Right forelimb (tissue), 1 donor: ENCODE data around the gene B4GALNT2.
"Not testable (repeated sequence)": the region's sequence is repeated elsewhere in the genome, so short reads cannot be mapped to it uniquely, and the experiment has no call there.

ENCODE experiments used
- DNase-seq: peaks from one replicate; pipeline ENCODE4 v3.0.0-alpha.2; 2018

The B4GALNT2 gene

GRCh38 chr17:49132699-49133364 lies at the start of gene B4GALNT2:
Gene B4GALNT2 (plus strand): TSS chr17:49132769. CDS start chr17:49132793, 24 bp downstream.
- DNase-seq, result no peak

- not testable (repeated sequence) for DNase-seq
These were observed 47.5 kb upstream of the B4GALNT2 start for GRCh38 chr17:49085046-49085445.

GRCh38 chr17:49085565-49086315 lies 46.8 kb upstream of the B4GALNT2 start:
- DNase-seq, result no peak

- DNase-seq, result no peak
These were observed 46.3 kb upstream of the B4GALNT2 start for GRCh38 chr17:49086316-49086605.

- no peak for DNase-seq
These were observed 45.9 kb upstream of the B4GALNT2 start for GRCh38 chr17:49086649-49087048.

- no peak for DNase-seq
These were observed 43.5 kb upstream of the B4GALNT2 start for GRCh38 chr17:49089094-49089493.

- DNase-seq, result no peak
These were observed 41.5 kb upstream of the B4GALNT2 start for GRCh38 chr17:49090878-49091594.

GRCh38 chr17:49093131-49093530 lies 39.4 kb upstream of the B4GALNT2 start:
- DNase-seq, result no peak

- DNase-seq, result no peak
These were observed 32.0 kb upstream of the B4GALNT2 start for GRCh38 chr17:49100601-49101000.

GRCh38 chr17:49101054-49101534 lies 31.5 kb upstream of the B4GALNT2 start:
- no peak for DNase-seq

- not testable (repeated sequence) for DNase-seq
These were observed 29.2 kb upstream of the B4GALNT2 start for GRCh38 chr17:49103360-49103759.

GRCh38 chr17:49104511-49105074 lies 28.0 kb upstream of the B4GALNT2 start:
- DNase-seq, result no peak

GRCh38 chr17:49106321-49107210 lies 26.0 kb upstream of the B4GALNT2 start:
- no peak for DNase-seq

- DNase-seq, result no peak
These were observed 25.4 kb upstream of the B4GALNT2 start for GRCh38 chr17:49107211-49107557.

- DNase-seq, result no peak
These were observed 24.3 kb upstream of the B4GALNT2 start for GRCh38 chr17:49108318-49108717.

- no peak for DNase-seq
These were observed 22.1 kb upstream of the B4GALNT2 start for GRCh38 chr17:49110509-49110908.

- no peak for DNase-seq
These were observed 20.6 kb upstream of the B4GALNT2 start for GRCh38 chr17:49111934-49112333.

GRCh38 chr17:49112936-49113335 lies 19.6 kb upstream of the B4GALNT2 start:
- DNase-seq, result no peak

- DNase-seq, result no peak
These were observed 17.9 kb upstream of the B4GALNT2 start for GRCh38 chr17:49114703-49115102.

- DNase-seq, result no peak
These were observed 14.9 kb upstream of the B4GALNT2 start for GRCh38 chr17:49117587-49118230.

- no peak for DNase-seq
These were observed 12.4 kb upstream of the B4GALNT2 start for GRCh38 chr17:49120166-49120565.

GRCh38 chr17:49121696-49122292 lies 10.8 kb upstream of the B4GALNT2 start:
- no peak for DNase-seq
